GM18511 (cell line): ENCODE data around the gene UBR1.
"Not testable (repeated sequence)": the region's sequence is repeated elsewhere in the genome, so short reads cannot be mapped to it uniquely, and the experiment has no call there.

Experiments used
- ATAC-seq: cut with Tn5 transposase; IDR thresholded peaks from one replicate; pipeline ENCODE4 v1.9.1; 2021; ENCODE audit warnings: mild to moderate bottlenecking, moderate library complexity; ENCODE audit not compliant: unreplicated experiment

Gene UBR1

GRCh38 chr15:42919308-42919707, 186.5 kb downstream of the UBR1 start:
- ATAC-seq: no peak

- no peak for ATAC-seq
Measured at GRCh38 chr15:42918047-42918446, 187.8 kb downstream of the UBR1 start.

- no peak for ATAC-seq
Measured at GRCh38 chr15:42915654-42916315, 190.1 kb downstream of the UBR1 start.

- ATAC-seq: no peak
Measured at GRCh38 chr15:42914728-42915497, 190.9 kb downstream of the UBR1 start.

GRCh38 chr15:42911058-42911592, 194.7 kb downstream of the UBR1 start:
- no peak for ATAC-seq

GRCh38 chr15:42908538-42908937, 197.3 kb downstream of the UBR1 start:
- ATAC-seq: no peak

GRCh38 chr15:42903388-42904324, 202.2 kb downstream of the UBR1 start:
- ATAC-seq: no peak

GRCh38 chr15:42893911-42894310, 211.9 kb downstream of the UBR1 start:
- not testable (repeated sequence) for ATAC-seq
